ENCODE data around the gene PGAM5.

Gene PGAM5

DNA sequence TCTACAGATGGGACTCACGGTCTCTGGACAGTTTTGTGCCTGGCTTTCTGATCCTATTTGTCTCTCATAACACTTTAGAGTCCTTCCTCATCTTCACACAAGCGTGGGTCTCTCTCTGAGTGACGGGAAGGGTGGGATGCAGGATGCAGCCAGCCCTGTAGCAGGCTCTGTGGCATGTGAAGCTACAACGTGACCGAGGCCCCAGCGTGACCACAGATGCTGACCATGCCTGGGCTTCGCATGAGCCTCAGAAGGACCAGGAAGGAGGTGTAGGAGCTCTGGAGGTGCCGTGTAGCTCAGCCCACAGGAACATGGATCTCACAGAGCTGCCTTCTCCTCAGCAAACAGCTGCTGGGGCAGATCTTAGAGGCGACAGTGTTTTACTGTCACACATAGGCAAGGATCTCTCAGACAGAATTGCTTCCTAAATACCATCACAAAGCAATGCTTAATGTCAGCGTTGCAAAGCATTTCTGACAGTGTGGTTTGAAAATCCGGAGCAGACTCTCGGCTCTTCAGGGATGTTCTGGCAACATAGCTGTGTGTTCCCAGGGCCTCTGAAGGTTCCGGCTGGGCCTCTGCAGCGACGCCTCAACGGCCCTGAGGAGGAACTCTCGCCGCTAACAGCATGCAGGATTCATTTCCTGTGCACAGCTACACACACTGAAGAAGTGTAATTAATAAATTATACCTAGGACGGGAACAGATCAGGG lies 29.1 kb downstream of the PGAM5 start:
- Histone ChIP-seq H3K4me1 (ENCODE audit: control insufficient read depth in 1 of 2, insufficient read depth in 1 of 2, low read depth in 1 of 2, low read length in 1 of 2) (no peaks in the 10 kb centered on the region), H3K9me3 (no peaks in the 10 kb centered on the region), H3K4me3 (ENCODE audit: low read depth in 1 of 2, low read length in 1 of 2) (no peak overlapping the region), H3K36me3 (peaks cover 98% of the 10 kb centered on the region), H3K27ac (no peak overlapping the region), H3K27me3 (no peaks in the 10 kb centered on the region)
- TF ChIP-seq, protein P1, sequence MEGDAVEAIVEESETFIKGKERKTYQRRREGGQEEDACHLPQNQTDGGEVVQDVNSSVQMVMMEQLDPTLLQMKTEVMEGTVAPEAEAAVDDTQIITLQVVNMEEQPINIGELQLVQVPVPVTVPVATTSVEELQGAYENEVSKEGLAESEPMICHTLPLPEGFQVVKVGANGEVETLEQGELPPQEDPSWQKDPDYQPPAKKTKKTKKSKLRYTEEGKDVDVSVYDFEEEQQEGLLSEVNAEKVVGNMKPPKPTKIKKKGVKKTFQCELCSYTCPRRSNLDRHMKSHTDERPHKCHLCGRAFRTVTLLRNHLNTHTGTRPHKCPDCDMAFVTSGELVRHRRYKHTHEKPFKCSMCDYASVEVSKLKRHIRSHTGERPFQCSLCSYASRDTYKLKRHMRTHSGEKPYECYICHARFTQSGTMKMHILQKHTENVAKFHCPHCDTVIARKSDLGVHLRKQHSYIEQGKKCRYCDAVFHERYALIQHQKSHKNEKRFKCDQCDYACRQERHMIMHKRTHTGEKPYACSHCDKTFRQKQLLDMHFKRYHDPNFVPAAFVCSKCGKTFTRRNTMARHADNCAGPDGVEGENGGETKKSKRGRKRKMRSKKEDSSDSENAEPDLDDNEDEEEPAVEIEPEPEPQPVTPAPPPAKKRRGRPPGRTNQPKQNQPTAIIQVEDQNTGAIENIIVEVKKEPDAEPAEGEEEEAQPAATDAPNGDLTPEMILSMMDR (IDR thresholded peaks at IDR 0.05), result no peak

DNA sequence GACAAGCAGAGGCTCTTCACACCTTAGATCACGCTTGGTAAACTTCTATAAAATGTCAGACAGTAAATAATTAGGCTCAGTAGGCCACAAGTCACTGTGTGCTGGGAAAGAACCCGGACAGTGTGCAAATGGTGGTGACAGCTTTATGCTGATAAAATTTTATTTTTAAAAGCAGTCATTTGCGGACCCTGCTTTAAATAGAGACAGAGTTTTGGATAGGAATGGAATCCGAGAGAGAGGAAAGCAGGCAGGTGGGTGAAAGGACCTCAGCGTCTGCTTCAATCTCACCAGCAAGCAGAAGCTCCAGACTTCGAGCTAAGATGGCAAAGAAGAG lies 29.6 kb downstream of the PGAM5 start:
- Histone ChIP-seq H3K27ac (no peak overlapping the region), H3K9me3 (no peaks in the 10 kb centered on the region), H3K27me3 (no peaks in the 10 kb centered on the region), H3K36me3 (peaks cover 98% of the 10 kb centered on the region), H3K4me3 (ENCODE audit: low read depth in 1 of 2, low read length in 1 of 2) (no peak overlapping the region), H3K4me1 (ENCODE audit: control insufficient read depth in 1 of 2, insufficient read depth in 1 of 2, low read depth in 1 of 2, low read length in 1 of 2) (no peaks in the 10 kb centered on the region)
- TF ChIP-seq, protein P1 (IDR thresholded peaks at IDR 0.05), result no peak

DNA sequence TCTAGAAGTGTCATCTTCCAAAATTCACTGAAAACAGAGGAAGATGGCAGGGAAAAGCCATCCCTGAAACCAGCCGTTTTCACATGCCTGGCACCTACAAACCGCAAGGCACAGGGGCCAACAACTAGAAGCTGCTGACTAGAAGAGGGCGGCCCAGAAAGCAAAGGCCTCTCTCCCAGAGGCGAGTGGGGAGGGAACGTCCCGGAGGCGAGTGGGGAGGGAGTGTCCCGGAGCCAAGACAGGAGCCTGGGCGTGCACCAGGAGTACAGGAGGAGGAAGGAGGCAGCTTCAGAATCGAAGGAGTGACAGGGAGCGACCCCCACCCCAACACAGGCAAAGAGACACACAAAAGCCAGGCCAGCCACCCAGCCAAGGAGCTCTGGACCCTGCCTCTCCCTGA lies 30.0 kb downstream of the PGAM5 start:
- Histone ChIP-seq H3K4me3 (ENCODE audit: low read depth in 1 of 2, low read length in 1 of 2) (no peak overlapping the region), H3K36me3 (peaks cover 98% of the 10 kb centered on the region), H3K4me1 (ENCODE audit: control insufficient read depth in 1 of 2, insufficient read depth in 1 of 2, low read depth in 1 of 2, low read length in 1 of 2) (no peaks in the 10 kb centered on the region), H3K9me3 (no peaks in the 10 kb centered on the region), H3K27ac (no peak overlapping the region), H3K27me3 (no peaks in the 10 kb centered on the region)
- TF ChIP-seq, protein P1 (IDR thresholded peaks at IDR 0.05), result no peak

DNA sequence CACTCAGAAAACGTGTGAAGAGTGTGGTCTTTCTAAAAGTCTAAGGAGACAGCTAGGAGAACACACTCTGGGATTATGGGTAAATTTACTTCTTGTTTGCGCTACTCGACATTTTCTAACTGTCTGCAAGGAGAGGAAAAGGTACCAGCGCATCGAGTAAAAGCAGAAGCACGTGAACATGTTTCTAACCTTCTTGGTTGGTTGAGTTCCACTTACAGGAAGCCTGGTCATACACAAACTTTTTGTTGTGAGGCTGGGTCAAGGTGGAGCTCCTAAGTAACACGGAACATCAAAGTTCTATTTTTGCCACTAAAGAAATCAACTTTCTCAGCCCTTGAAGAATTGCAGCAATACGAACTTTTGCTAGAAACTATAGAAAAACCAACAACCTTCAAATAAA lies 31.0 kb downstream of the PGAM5 start:
- Histone ChIP-seq H3K27me3 (no peaks in the 10 kb centered on the region), H3K36me3 (peaks cover 98% of the 10 kb centered on the region), H3K9me3 (no peaks in the 10 kb centered on the region), H3K27ac (no peak overlapping the region), H3K4me3 (ENCODE audit: low read depth in 1 of 2, low read length in 1 of 2) (no peak overlapping the region), H3K4me1 (ENCODE audit: control insufficient read depth in 1 of 2, insufficient read depth in 1 of 2, low read depth in 1 of 2, low read length in 1 of 2) (no peaks in the 10 kb centered on the region)
- TF ChIP-seq, protein P1 (IDR thresholded peaks at IDR 0.05), result no peak

DNA sequence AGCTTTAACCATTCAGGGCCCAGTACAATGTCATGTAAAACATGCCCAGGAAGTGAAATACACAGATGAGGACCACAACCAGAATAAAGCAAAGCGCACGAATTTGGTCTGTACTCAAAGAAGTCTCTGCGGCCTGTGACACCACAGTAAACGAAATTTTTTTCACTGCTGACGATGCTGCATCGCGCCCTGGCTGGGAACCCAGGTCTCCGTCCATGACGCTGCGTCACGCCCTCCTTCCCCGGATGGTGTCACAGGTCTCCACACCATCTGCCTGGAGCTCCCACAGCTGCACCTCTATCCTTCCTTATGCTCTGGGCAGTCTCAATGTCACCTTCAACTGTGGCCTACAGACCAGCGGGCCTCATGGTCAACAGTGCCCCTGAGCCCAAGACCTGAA lies 33.2 kb downstream of the PGAM5 start:
- Histone ChIP-seq H3K27me3 (no peaks in the 10 kb centered on the region), H3K9me3 (no peaks in the 10 kb centered on the region), H3K4me3 (ENCODE audit: low read depth in 1 of 2, low read length in 1 of 2) (no peak overlapping the region), H3K36me3 (peaks cover 98% of the 10 kb centered on the region), H3K4me1 (ENCODE audit: control insufficient read depth in 1 of 2, insufficient read depth in 1 of 2, low read depth in 1 of 2, low read length in 1 of 2) (no peaks in the 10 kb centered on the region), H3K27ac (no peak overlapping the region)
- TF ChIP-seq, protein P1 (IDR thresholded peaks at IDR 0.05), result no peak
